ENCODE data around the gene UBASH3A. TPM values are rescaled to one million over a fixed set of nuclear protein-coding genes. Genes with fewer than 3 reads are reported as not detected.

UBASH3A gene
- total RNA-seq, 3 donors from 2014 or later (not counting 1 experiment from before 2014, with no cell fraction given) = 0.66 to 5.0 (median 2.0) TPM

GRCh38 chr21:42364304-42364865 lies 39.3 kb upstream of the UBASH3A start:
- no peaks in the 10 kb centered on the region for H3K9me3 Mint-ChIP-seq
- peaks cover 25 to 27% of the 10 kb centered on the region in 2 donors for H3K27me3 Mint-ChIP-seq (ENCODE audit: low read depth in 2 of 2)
- H3K4me3 Mint-ChIP-seq = no peak overlapping the region
- H3K4me1 Mint-ChIP-seq = no peaks in the 10 kb centered on the region
- Histone ChIP-seq H3K27me3 (ENCODE audit: control insufficient read depth, insufficient read depth, low read length) (peaks cover 3% of the 10 kb centered on the region), H3K4me1 (ENCODE audit: control insufficient read depth, insufficient read depth, low read length) (peaks cover 9% of the 10 kb centered on the region), H3K27ac (ENCODE audit: low read length) (no peak overlapping the region), H3K4me3 (ENCODE audit: low read length) (no peak overlapping the region), H3K36me3 (ENCODE audit: control insufficient read depth, insufficient read depth, low read length) (no peaks in the 10 kb centered on the region), H3K9me3 (ENCODE audit: control insufficient read depth, insufficient read depth, low read length) (peaks cover 6% of the 10 kb centered on the region)
- WGBS (ENCODE audit: insufficient coverage) = 70% methylated on average over 13 of the region's 13 CpGs
- TF ChIP-seq CTCF (IDR thresholded peaks at IDR 0.05) = no peak
- DNase-seq (no peak), ATAC-seq (no peak)
- no peaks in the 10 kb centered on the region for H3K36me3 Mint-ChIP-seq
- no peak overlapping the region for H3K27ac Mint-ChIP-seq
- intact Hi-C loops (cut with micrococcal nuclease) = no loop called here

- no peak overlapping the region for H3K4me3 Mint-ChIP-seq
- H3K36me3 Mint-ChIP-seq = no peaks in the 10 kb centered on the region
- Histone ChIP-seq H3K4me3 (ENCODE audit: low read length) (no peak overlapping the region), H3K9me3 (ENCODE audit: control insufficient read depth, insufficient read depth, low read length) (no peaks in the 10 kb centered on the region), H3K27me3 (ENCODE audit: control insufficient read depth, insufficient read depth, low read length) (peaks cover 3% of the 10 kb centered on the region), H3K27ac (ENCODE audit: low read length) (no peak overlapping the region), H3K36me3 (ENCODE audit: control insufficient read depth, insufficient read depth, low read length) (no peaks in the 10 kb centered on the region), H3K4me1 (ENCODE audit: control insufficient read depth, insufficient read depth, low read length) (no peaks in the 10 kb centered on the region)
- WGBS (ENCODE audit: insufficient coverage) = 78% methylated on average over 6 of the region's 6 CpGs
- TF ChIP-seq CTCF (IDR thresholded peaks at IDR 0.05) = no peak
- H3K9me3 Mint-ChIP-seq = no peaks in the 10 kb centered on the region
- H3K4me1 Mint-ChIP-seq = peaks cover 0 to 2% of the 10 kb centered on the region in 2 donors
- ATAC-seq (no peak), DNase-seq (no peak)
- intact Hi-C loops (cut with micrococcal nuclease) = no loop called here
- peaks cover 27 to 29% of the 10 kb centered on the region in 2 donors for H3K27me3 Mint-ChIP-seq (ENCODE audit: low read depth in 2 of 2)
- H3K27ac Mint-ChIP-seq = no peak overlapping the region
These were observed 37.9 kb upstream of the UBASH3A start for GRCh38 chr21:42365770-42366169.

GRCh38 chr21:42366292-42367010 lies 37.3 kb upstream of the UBASH3A start, which contains the start of gene TFF1:
Gene TFF1 (minus strand): TSS chr21:42366535. CDS start chr21:42366495, 40 bp downstream.
- Histone ChIP-seq H3K36me3 (ENCODE audit: control insufficient read depth, insufficient read depth, low read length) (no peaks in the 10 kb centered on the region), H3K27ac (ENCODE audit: low read length) (no peak within 1 kb of the TSS), H3K9me3 (ENCODE audit: control insufficient read depth, insufficient read depth, low read length) (no peaks in the 10 kb centered on the region), H3K27me3 (ENCODE audit: control insufficient read depth, insufficient read depth, low read length) (peaks cover 3% of the 10 kb centered on the region), H3K4me3 (ENCODE audit: low read length) (no peak within 1 kb of the TSS), H3K4me1 (ENCODE audit: control insufficient read depth, insufficient read depth, low read length) (no peaks in the 10 kb centered on the region)
- ATAC-seq (no peak), DNase-seq (no peak)
- H3K9me3 Mint-ChIP-seq = no peaks in the 10 kb centered on the region
- H3K27me3 Mint-ChIP-seq (ENCODE audit: low read depth in 2 of 2) = peaks cover 31 to 36% of the 10 kb centered on the region in 2 donors
- H3K4me3 Mint-ChIP-seq = no peak within 1 kb of the TSS
- intact Hi-C loops (cut with micrococcal nuclease) = no loop called here
- no peak for TF ChIP-seq CTCF (IDR thresholded peaks at IDR 0.05)
- no peaks in the 10 kb centered on the region for H3K36me3 Mint-ChIP-seq
- H3K27ac Mint-ChIP-seq = no peak within 1 kb of the TSS
- 90% methylated on average over 19 of the region's 19 CpGs for WGBS (ENCODE audit: insufficient coverage)
- H3K4me1 Mint-ChIP-seq = peaks cover 0 to 9% of the 10 kb centered on the region in 2 donors
